Measurements from ENCODE around the gene NDUFB11. TPM values are rescaled to one million over a fixed set of nuclear protein-coding genes. Genes with fewer than 3 reads are reported as not detected.

The NDUFB11 gene
- 116 TPM for polyA plus RNA-seq (ENCODE audit: insufficient read length)

DNA sequence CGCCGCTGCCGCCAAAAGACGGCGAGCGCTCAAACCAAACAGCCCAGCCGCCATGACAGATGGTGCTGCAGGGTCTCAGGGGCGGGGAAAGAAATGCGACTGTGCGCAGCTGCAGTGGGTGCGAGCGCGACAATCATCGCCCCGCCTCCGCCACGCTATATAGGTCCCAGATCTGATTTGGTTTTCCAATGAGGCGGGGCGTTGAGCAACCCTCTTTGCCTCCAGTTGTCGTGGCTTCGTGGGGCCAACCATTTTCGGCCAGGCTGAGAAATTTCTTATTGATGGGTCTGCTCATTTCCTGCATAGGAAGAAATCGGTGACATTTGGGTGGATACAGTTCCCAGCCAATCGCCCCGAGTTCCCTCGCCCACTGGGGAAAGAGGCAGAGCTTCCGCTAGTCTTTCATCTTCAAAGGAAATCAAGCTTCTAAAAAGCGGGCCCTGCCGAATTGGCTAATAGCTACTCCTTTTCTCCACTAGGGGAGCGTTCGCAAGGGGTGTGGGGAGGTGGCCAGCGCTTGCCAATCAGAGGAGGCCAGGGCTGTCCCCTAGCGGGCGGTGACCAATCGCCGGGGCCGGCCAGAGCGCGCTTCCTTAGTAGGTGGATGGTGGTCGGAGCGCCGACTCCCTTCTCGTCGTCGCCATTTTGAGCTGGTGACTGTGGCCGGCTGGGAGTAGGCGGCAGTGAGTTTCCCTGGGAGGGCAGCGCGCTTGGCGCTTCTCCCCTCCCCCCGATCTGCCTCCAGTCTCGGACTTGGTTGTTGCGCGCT is at the start of gene NDUFB11, which contains the start of gene RBM10:
NDUFB11 (minus strand) TSS at position 77 of the 769 bp plus-strand sequence; CDS start at position 54, 23 bp downstream.
RBM10 (plus strand) TSS at position 596 of the 769 bp plus-strand sequence. CDS start 2,261 bp downstream, outside the sequence.
- DNase-seq = peak; percentile 91

DNA sequence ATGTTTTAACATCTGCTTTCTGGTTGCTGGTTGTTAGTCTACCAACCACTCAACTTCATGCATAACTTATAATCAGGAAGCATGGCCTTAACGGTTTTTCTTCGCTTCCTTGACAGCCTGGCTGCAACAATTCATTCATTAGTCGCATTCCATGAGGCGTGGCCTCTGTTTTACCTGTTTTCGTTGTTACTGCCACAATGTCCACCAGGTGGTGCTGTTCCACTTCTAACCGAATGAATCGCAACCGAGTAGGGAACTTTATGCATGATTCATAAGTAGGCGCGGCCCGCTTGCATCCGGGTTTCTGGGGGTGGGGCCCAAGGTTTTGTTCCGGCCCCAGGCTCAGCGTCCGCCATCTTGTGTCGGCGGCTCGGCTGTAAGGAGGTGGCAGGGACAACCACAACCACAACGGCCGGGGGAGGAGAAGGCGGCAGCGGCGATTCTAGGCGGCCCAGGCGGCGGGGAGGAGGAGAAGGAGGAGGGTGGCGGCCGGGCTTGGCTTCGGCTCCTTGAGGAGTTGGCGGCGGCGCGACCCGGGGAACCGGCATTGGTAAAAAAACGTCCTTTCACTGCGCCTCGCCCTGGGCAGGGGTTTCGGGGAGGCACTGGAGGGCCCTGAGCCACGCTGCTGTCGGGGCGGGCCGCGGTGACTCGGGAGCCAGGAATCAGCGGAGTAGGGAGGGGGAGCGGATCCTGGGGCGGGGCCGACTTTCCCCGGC is 49.1 kb upstream of the NDUFB11 start, which contains the start of gene UBA1:
UBA1 (plus strand) TSS at position 355 of the 719 bp plus-strand sequence. CDS start 4,974 bp downstream, outside the sequence.
- peak; percentile 91 for DNase-seq

DNA sequence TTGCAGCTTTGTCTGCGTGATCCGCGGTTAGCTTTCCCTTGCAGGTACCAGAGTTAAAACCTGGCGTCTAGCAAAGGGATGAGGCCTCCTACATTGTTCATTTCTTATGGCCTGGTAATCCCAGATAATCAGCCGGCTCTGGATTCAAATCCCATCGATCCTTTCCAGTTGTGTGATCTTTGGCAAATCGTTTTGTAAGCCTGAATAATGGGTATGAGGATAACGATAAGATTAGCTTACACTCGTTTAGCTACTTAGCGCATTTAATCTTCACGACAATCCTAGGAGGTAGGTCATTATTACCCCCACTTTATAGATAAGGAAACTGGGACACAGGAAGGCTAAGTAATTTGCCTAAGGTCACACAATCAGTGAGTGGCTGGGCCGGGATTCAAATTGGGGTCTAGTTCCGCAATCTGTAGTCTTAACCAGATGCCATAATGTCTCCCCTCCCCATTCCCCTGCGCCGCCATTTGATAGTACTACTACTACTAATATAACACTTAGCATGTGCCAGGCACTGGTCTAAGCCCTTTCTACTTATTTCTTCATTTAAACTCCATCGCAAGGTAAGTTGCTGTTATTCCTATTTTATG is 47.4 kb upstream of the NDUFB11 start:
- no peak for DNase-seq

DNA sequence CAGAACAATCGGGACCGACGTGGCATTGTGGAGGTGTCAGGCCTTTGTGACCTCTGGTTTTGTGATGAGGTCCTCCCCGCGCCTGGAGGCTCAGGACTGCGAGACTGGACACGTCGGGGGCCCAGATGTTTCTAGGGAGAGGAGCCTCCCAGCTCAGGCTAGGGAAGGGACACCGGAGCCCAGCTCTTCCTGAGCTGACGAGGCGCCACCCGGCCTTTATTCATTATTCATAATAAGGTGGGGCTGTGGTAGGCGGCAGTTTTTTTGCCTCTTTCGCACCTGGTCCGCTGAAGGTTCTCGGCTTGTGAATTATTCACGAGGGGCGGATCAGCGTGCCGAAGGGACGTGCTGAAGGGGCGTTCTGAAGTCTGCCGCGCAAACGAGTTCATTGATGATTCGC is 46.8 kb upstream of the NDUFB11 start:
- no peak for DNase-seq

DNA sequence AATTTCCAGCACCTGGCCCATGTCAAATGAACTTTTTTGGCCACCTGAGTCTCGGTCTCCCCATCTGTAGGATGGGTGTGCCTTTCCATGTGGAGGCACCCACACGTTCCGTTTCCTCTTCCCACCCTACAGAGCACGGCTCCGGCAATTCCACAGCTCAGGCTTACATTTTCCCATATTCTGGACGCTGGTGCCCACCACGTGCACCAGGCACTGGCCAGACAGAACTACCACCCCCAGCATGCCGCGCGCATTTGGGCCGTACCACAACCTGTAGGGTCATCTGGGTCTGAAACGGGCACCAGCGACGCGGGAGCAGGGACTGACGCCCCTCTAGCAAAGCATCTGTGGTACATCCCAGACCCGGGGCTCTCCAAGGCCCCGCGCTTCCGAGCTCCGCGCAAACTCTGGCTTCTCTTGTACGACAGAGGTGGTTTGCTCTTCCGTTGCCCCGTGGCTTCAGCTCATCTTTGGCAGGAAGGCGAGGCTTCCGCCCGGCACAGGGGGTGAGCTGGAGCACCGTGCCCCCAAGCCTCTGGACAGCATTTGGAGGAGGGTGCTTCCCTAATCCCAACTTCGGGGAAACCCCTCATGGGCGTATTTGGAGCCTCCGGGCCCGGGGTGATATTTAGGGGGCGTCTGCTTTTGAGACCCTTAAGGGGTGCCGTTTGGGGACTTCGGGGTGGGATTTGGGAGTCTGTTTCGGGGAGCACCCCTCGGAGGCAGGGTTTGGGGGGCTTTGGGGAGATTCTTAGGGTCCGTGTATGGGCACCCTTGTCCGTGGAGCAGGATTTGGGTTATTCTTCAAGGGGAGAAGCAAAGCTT is 46.2 kb upstream of the NDUFB11 start:
- DNase-seq = peak; percentile 88

DNA sequence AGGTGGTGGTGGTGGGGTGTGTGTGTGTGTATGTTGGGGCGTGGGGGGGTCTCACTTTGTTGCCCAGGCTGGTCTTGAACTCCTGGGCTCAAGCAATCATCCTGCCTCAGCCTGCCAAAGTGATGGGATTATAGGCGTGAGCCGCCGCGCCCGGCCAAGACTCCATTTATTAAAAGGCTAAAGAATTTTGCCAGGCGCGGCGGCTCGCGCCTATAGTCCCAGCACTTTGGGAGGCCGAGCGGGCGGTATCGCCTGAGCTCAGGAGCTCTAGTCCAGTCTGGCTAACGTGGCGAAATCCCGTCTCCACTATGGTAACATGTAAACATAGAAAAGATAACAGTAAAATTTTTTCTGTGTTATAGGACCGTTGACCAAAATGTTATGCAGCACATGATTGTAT is 45.4 kb upstream of the NDUFB11 start:
- no peak for DNase-seq

DNA sequence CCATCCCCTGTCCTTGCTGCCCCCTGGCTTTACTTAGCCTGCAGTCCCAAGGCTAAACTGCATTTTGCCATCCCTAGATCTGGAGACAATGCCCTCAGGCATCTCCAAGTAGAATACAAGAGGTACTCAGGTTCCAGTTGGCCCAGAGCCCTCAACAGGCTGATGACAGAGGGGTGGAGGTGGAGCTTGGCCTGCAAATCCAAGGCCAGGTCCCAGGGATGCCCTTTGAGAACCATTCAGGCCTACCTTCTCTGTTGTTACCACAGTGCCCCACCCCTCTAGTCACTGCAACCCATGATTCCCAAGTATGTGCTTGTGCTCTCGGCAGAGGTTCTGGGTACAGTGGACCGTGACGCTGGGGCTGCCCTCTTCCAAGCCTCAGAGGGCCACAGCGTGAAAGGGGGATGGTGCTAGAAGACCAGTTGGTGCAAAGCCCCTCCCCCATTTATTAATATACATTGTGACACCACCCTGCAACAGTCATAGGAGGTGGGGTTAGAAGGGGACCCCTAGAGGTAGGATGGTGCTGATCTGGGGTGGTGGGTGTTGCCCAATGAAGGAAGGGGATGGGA is 42.7 kb upstream of the NDUFB11 start:
- no peak for DNase-seq

DNA sequence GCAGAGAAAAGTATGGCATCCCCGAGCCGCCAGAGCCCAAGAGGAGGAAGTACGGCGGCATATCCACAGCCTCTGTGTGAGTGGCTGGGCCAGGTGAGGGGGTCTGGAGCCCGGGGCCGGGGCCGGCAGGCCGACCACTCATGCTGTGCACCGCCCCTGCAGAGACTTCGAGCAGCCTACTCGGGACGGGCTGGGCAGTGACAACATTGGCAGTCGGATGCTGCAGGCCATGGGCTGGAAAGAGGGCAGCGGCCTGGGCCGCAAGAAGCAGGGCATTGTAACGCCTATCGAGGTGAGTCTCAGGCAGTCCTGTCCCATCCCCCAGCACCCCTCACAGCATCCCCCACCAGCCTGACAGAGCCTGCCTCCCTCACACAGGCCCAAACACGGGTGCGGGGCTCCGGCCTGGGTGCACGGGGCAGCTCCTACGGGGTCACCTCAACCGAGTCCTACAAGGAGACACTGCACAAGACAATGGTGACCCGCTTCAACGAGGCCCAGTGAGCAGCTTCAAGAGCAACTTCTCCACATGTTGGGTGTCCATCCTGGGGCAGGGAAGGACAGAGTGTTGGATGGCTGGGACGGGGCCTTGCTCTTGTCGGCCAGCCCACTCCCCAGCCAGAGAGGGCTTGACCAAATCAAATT is 41.7 kb upstream of the NDUFB11 start:
- DNase-seq = no peak

DNA sequence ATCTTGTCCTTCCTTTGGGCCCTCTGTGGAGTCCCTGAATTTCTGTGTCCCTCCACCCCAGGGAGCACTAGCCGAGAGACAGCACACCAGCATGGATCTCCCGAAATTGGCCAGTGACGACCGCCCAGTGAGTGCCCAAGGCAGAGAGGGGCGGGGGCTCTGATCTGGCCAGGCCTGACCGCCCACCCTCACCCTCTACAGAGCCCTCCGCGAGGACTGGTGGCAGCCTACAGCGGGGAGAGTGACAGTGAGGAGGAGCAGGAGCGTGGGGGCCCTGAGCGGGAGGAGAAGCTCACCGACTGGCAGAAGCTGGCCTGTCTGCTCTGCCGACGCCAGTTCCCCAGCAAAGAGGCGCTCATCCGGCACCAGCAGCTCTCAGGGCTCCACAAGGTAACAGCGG is 40.7 kb upstream of the NDUFB11 start:
- no peak for DNase-seq

DNA sequence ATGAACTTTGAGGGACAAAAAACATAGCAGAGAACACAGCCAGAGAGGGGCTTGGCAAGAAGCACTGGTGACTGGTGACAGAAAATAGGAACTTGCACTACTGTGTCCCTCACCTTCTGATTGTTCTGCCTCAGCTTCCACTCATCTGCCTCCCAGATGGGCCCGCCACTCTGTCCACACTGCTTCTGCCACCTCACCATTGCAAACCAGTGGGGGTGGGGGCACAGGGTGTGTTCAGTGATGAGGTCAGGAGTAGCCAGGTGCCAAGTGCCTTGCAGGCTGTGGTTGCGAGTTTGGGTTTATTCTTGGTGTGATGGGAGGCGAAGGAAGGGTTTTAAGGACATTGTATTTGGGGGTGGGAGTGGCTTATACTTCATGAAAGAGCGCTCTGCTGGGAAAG is 40.0 kb upstream of the NDUFB11 start:
- DNase-seq = no peak

DNA sequence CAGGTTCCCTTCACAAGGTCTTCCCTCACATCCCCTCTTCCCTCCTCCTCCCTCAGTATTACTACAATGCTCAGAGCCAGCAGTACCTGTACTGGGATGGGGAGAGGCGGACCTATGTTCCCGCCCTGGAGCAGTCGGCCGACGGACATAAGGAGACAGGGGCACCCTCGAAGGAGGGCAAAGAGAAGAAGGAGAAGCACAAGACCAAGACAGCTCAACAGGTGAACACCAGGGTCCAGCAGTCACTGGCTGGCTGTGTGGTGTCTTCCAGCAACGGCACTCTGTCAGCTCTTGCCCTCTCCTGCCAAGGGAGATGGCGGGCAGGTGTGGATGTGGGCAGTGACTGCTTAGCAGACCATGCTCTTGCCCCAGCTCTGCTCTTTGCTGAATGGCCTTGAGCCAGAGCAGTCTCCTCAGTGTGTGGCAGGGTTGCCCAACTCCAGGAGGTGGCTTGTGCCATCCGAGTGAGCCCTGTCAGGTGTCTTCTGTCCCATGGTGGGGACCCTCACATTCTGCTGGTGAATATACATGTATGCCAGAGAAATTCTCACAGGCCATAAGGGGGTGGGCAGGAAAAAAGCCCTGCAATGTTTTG is 37.7 kb upstream of the NDUFB11 start:
- DNase-seq = no peak

DNA sequence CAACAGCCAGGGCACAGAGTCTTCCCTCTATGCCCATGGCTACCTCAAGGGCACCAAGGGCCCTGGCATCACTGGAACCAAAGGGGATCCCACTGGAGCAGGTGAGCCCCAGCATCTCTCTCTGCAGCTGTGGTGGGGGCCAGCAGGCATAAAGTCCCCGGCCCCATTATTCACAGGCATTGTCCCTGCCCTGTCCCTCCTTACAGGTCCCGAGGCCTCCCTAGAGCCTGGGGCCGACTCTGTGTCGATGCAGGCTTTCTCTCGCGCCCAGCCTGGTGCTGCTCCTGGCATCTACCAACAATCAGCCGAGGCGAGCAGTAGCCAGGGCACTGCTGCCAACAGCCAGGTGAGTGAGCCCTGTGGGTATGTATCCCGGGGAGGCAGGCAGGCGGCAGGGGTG is 36.8 kb upstream of the NDUFB11 start:
- no peak for DNase-seq

DNA sequence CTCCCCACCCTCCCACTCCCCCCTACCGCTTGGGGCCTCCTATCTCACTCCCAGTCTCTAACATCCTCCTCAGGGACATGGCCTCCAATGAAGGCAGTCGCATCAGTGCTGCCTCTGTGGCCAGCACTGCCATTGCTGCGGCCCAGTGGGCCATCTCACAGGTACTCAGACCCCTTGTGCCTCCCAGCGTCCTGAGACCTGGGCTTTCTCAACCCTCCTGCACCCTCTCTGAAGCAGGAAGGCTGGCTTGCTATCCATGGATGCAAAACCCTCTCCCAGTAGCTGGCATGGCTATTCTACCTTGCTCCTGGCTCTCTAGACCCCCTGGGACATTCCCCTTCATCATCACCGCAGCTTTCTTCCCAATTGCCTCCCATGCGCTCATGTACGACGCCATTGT is 35.8 kb upstream of the NDUFB11 start:
- no peak for DNase-seq

DNA sequence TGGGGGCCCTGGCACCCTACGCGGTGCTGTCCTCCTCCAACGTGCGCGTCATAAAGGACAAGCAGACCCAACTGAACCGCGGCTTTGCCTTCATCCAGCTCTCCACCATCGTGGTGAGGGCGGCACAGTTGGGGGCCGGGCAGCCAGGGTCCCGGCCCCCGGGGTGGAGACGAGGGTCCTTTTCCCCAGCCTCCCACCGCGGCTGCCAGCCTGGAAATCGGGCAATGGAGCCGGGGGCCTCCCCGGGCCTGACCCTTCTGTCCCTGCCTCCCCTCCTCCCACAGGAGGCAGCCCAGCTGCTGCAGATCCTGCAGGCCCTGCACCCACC is 35.4 kb upstream of the NDUFB11 start:
- no peak for DNase-seq

DNA sequence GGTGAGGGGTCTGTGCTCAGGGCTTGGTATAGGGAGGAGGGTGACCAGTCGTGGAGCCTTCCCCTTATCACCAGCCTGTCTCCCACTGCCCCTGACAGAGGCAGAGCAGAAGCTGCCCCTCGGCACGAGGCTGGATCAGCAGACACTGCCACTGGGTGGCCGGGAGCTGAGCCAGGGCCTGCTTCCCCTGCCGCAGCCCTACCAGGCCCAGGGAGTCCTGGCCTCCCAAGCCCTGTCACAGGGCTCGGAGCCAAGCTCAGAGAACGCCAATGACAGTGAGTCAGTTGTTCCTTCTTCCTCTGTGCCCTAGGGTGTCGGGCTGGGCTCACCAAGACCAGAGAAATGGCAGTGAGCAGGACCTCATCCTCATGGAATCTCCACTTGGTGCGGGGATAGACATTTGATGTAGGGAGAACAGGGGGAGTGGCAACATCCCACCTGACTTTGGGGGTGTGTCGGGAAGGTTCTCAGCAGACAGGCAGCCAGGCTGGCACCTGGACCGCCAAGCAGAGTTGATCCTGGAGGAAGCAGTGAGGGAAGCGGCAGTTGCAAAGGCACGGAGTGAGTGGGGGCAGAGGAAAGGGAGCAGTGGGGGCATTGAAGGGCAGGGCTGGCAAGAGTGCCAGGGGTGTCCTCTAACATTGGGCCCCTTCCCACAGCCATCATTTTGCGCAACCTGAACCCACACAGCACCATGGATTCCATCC is 34.9 kb upstream of the NDUFB11 start:
- DNase-seq = no peak

DNA sequence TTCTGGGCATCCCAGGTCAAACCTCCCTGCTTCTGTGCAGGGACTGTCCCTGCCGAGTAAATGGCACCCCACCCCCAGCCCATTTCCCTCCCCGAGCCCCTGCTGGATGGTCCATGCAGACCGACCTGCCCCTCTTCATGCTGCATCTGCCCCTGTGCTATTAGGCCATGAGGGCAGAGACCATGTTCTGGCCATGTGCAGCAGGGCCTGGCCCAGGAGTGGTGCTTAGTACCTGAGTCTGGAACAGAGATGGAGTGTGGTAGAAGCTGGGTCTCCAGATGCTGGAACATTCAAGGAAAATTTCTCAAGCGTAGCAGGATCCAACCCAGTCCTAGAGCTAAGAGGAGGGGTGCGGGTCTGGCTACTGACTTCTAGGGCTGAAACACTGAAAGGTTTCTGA is 33.8 kb upstream of the NDUFB11 start:
- no peak for DNase-seq

DNA sequence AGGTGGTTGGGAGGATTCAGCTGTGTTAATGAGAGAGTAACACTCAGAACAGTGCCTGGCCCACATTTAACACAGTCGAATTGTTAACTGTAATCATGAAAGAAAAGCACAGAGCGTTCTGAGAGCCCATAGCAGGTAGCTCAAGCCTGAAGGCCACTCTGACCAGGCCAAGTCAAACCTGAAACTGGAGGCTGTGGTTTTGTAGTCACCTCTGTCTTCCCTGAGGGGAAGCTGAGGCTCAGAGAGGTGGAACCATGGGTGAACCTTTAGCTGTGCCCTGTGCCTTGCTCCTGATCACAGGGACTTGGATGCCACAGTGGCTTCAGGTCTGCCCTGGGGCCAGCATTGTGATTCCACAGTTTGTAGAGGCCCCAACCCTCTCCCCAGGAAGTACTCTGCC is 32.6 kb upstream of the NDUFB11 start:
- DNase-seq = no peak

DNA sequence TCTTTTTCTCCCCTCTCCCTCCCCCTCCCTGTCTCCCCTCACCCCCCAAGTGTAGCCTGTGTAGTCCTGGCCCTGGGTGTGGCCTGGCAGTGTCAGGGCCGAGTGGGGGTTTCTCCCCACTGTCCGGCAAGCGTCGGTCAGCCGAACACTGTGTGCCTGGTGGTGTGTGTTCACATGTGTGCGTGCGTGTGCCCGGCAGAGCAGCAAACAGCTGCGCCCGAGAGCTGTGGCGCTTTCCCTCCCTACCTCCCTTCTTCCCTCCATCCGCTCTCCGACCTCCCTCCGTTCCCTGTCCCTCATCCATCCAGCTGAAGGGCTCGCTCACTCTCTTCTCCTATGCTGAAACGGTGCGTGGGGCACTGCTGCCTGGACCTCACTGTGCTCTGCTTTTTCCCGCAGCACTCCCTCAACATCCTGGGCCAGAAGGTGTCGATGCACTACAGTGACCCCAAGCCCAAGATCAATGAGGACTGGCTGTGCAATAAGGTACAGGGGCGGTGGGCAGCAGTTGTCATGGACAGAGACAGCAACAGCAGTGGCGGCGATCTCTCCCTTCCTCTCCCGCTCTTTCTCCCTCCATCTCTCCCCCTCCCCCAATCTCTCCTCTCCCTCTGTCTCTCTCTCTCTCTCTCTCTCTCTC is 31.7 kb upstream of the NDUFB11 start:
- DNase-seq = no peak

DNA sequence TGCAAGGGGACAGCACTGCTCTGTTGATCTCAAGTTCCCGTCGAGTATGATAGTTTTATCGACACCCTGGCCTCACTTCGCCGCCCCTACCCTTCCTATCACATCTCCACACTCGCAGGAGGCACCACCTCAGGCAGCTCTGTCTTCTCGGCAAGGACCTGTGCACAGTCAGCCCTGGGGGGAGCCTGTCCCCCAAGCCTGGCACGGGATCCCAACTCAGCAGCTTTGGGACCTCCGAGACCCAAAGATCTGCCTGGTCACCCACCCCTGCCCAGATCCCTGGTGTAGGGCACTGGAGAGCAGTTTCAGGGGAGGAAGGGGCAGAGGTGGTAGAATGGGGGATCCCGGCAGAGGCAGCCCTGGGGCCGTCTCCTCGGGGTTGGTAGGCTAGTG is 31.1 kb upstream of the NDUFB11 start:
- DNase-seq = no peak
